Suprapubic skin (tissue), 4 donors: ENCODE measurements around the gene VPS4A. TPM values are rescaled to one million over a fixed set of nuclear protein-coding genes. Genes with fewer than 3 reads are reported as not detected.
A peak's percentile ranks its signal among the peaks of the same experiment; 100 is the strongest.

Experiments
- DNase-seq, 2 donors: peaks; one replicate each; pipeline ENCODE4 v3.0.0-alpha.2; 2019; ENCODE audit warnings: low spot score in 2 of 2
- H3K27ac ChIP-seq: fragments of 200-600 bp; sonication (generic); one replicate; pipeline ENCODE4 v1.5.1; 2019
- H3K27me3 ChIP-seq: fragments of 200-600 bp; sonication (generic); one replicate; pipeline ENCODE4 v1.5.1; 2019
- H3K36me3 ChIP-seq: fragments of 200-600 bp; sonication (generic); one replicate; pipeline ENCODE4 v1.5.1; 2019
- H3K4me1 ChIP-seq: fragments of 200-600 bp; sonication (generic); one replicate; pipeline ENCODE4 v1.5.1; 2019
- H3K4me3 ChIP-seq: fragments of 200-600 bp; sonication (generic); one replicate; pipeline ENCODE4 v1.5.1; 2019; ENCODE audit warnings: mild to moderate bottlenecking
- H3K9me3 ChIP-seq: fragments of 200-600 bp; sonication (generic); one replicate; pipeline ENCODE4 v1.5.1; 2019
- CTCF ChIP-seq, 2 donors: fragments of 200-600 bp in 1 of 2; fragments of 450-650 bp in 1 of 2; sonication (generic) in 1 of 2; IDR thresholded peaks; one replicate each; pipeline ENCODE4 v1.5.1; 2016 to 2019; ENCODE audit warnings: antibody characterized with exemption in 2 of 2, mild to moderate bottlenecking in 1 of 2, moderate library complexity in 1 of 2
- EP300 ChIP-seq: sonication (generic); formaldehyde crosslinking; IDR thresholded peaks from one replicate; pipeline ENCODE4 v1.6.1; 2017; ENCODE audit warnings: antibody characterized with exemption
- POLR2A ChIP-seq, 2 donors: fragments of 450-650 bp; IDR thresholded peaks; one replicate each; pipeline ENCODE4 v1.6.1; 2017; ENCODE audit warnings: antibody characterized with exemption in 2 of 2, mild to moderate bottlenecking in 2 of 2, moderate library complexity in 2 of 2
- POLR2AphosphoS5 ChIP-seq, 3 donors: sonication (generic); formaldehyde crosslinking; IDR thresholded peaks; one replicate each; pipeline ENCODE4 v1.6.1; 2017; ENCODE audit warnings: antibody characterized with exemption in 3 of 3
- WGBS: methylation state at CpG from one replicate; pipeline ENCODE4 v1.1.5; 2018; 5-methylcytosine and 5-hydroxymethylcytosine counted together
- total RNA-seq, 4 donors: library from RNA; depleted of rRNA; stranded (reverse); fragments of >200 nt; gene quantifications; one replicate each; pipeline ENCODE4 v1.1.0, GENCODE V29; 2016

VPS4A gene
- total RNA-seq, 4 donors from 2014 or later = 32.5 to 46.6 (median 37.6) TPM

- peaks cover 36% of the 10 kb centered on the region for H3K4me1 ChIP-seq
- TF ChIP-seq POLR2A (IDR thresholded peaks at IDR 0.05) = no peak
- no peak overlapping the region for H3K27ac ChIP-seq
- DNase-seq = no peak
- H3K4me3 ChIP-seq = peak overlapping the region; percentile 94
- H3K9me3 ChIP-seq = no peaks in the 10 kb centered on the region
- 44% methylated on average over 10 of the region's 10 CpGs for WGBS
- H3K27me3 ChIP-seq = no peaks in the 10 kb centered on the region
- peaks cover 38% of the 10 kb centered on the region for H3K36me3 ChIP-seq
These were observed 17.7 kb downstream of the VPS4A start for GRCh38 chr16:69328854-69329316.

GRCh38 chr16:69329369-69330285 lies 18.5 kb downstream of the VPS4A start:
- no peak for DNase-seq
- Histone ChIP-seq H3K4me1 (peaks cover 28% of the 10 kb centered on the region), H3K4me3 (peak overlapping the region; percentile 94), H3K9me3 (no peaks in the 10 kb centered on the region), H3K36me3 (peaks cover 38% of the 10 kb centered on the region), H3K27ac (peak overlapping the region; percentile 92), H3K27me3 (no peaks in the 10 kb centered on the region)
- TF ChIP-seq EP300 (no peak), POLR2A (IDR thresholded peaks at IDR 0.05) (no peak)
- WGBS = 41% methylated on average over 8 of the region's 77 CpGs

GRCh38 chr16:69330286-69331109 lies 19.3 kb downstream of the VPS4A start, which contains the start of gene PDF:
Gene PDF (minus strand): TSS chr16:69330588. CDS start chr16:69330570, 18 bp downstream.
- H3K27me3 ChIP-seq = no peaks in the 10 kb centered on the region
- DNase-seq = peak; percentile 96 to 97
- peaks cover 38% of the 10 kb centered on the region for H3K36me3 ChIP-seq
- peak within 1 kb of the TSS; percentile 92 for H3K27ac ChIP-seq
- H3K4me1 ChIP-seq = peaks cover 28% of the 10 kb centered on the region
- WGBS = under 1% methylated on average over 8 of the region's 93 CpGs
- peak within 1 kb of the TSS; percentile 94 for H3K4me3 ChIP-seq
- TF ChIP-seq POLR2A (IDR thresholded peaks at IDR 0.05) (peak in 1 of 2 donors; percentile 72), EP300 (no peak), CTCF (IDR thresholded peaks at IDR 0.05) (no peak), POLR2AphosphoS5 (IDR thresholded peaks at IDR 0.05) (peak in 2 of 3 donors; percentile 51 to 93)
- no peaks in the 10 kb centered on the region for H3K9me3 ChIP-seq

- Histone ChIP-seq H3K27me3 (no peaks in the 10 kb centered on the region), H3K36me3 (peaks cover 38% of the 10 kb centered on the region), H3K27ac (no peak overlapping the region), H3K4me3 (no peak overlapping the region), H3K9me3 (no peaks in the 10 kb centered on the region), H3K4me1 (peaks cover 28% of the 10 kb centered on the region)
- DNase-seq = no peak
- WGBS = 90% methylated on average over 9 of the region's 9 CpGs
- no peak for TF ChIP-seq CTCF (IDR thresholded peaks at IDR 0.05)
These were observed 23.5 kb downstream of the VPS4A start for GRCh38 chr16:69334696-69335095.

GRCh38 chr16:69338557-69339288 lies 27.6 kb downstream of the VPS4A start:
- Histone ChIP-seq H3K27ac (peak overlapping the region; percentile 92), H3K4me3 (peak overlapping the region; percentile 93), H3K4me1 (peaks cover 36% of the 10 kb centered on the region), H3K9me3 (no peaks in the 10 kb centered on the region), H3K36me3 (peaks cover 41% of the 10 kb centered on the region), H3K27me3 (no peaks in the 10 kb centered on the region)
- 30% methylated on average over 29 of the region's 46 CpGs for WGBS
- DNase-seq = peak in 1 of 2 donors; percentile 56
- TF ChIP-seq CTCF (IDR thresholded peaks at IDR 0.05) = no peak
- TF ChIP-seq POLR2A (IDR thresholded peaks at IDR 0.05) = no peak
- TF ChIP-seq POLR2AphosphoS5 (IDR thresholded peaks at IDR 0.05) = no peak
- TF ChIP-seq EP300 = no peak
